ENCODE measurements around the gene PLA2G10.
A peak's percentile ranks its signal among the peaks of the same experiment; 100 is the strongest.
"Not testable (repeated sequence)": the region's sequence is repeated elsewhere in the genome, so short reads cannot be mapped to it uniquely, and the experiment has no call there.

PLA2G10 gene

DNA sequence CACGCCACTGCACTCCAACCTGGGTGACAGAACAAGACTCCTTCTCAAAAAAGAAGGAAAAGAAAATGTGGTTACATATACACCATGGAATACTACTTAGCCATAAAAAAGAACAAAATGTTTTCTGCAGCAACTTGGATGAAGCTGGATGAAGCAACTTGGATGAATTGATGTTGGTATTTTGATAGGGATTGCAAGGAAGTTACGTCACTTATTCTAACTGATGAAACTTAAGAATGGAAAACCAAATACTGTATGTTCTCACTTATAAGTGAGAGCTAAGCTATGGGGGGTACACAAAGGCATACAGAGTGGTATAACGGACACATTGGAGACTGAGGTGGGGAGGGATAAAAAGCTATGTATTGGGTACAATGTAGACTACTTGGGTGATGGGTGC lies 17.5 kb downstream of the PLA2G10 start:
- Mint-ChIP-seq H3K36me3 (no peaks in the 10 kb centered on the region), H3K9me3 (ENCODE audit: low read depth) (no peaks in the 10 kb centered on the region), H3K4me3 (no peak overlapping the region), H3K4me1 (ENCODE audit: low read depth) (peaks cover 3% of the 10 kb centered on the region), H3K27ac (no peak overlapping the region), H3K27me3 (peaks cover 3% of the 10 kb centered on the region)

DNA sequence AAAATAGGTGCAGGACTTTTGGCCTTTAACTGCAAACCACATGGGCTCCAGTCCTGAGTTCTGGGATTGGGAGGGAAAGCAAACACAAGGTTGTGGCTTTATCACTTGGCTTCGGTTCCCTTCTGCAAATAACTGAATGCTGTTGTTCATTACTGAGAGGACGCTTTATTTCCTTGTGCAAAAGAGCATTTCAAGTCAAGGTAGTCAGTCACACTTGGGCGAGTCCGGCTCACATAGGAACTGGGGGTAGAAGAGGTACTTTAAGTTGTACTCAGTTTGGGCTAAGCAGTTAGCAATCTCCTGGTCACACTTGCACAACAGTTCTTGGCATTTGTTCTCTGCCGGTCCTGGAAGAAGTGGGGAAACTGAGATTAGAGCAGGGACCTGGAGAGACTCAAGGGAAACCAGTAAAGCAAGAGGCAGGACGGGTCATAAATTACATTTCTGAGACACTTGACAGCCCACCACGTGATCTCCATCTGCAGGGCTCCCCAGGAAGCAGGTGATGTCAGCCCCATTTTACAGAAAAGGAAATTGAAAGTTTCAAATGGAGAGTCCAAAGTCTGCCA lies 21.6 kb downstream of the PLA2G10 start:
- Mint-ChIP-seq H3K27ac (no peak overlapping the region), H3K27me3 (no peaks in the 10 kb centered on the region), H3K4me3 (no peak overlapping the region), H3K4me1 (ENCODE audit: low read depth) (peaks cover 3% of the 10 kb centered on the region), H3K9me3 (ENCODE audit: low read depth) (no peaks in the 10 kb centered on the region), H3K36me3 (peaks cover 2% of the 10 kb centered on the region)

DNA sequence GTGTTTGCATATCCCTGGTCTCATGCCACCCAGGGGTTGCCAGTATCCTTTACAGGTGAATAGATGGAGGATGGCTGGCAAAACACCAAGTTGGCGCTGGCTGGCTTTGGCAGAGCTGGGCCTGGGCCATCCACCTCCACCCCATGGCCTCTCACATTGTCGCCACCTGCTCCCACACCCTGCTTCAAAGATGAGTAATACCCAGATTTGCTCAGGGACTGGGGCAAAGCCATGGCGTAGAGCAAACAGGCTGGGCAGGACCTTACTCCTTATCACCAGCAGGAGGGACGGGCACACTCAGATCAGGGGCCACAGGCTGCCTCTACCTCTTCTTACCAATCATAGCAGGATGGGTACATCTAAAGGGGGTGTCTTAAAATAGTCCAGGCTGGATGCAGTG lies 24.3 kb downstream of the PLA2G10 start:
- Mint-ChIP-seq H3K9me3 (ENCODE audit: low read depth) (no peaks in the 10 kb centered on the region), H3K27ac (no peak overlapping the region), H3K4me3 (no peak overlapping the region), H3K27me3 (no peaks in the 10 kb centered on the region), H3K36me3 (peaks cover 5% of the 10 kb centered on the region), H3K4me1 (ENCODE audit: low read depth) (peaks cover 3% of the 10 kb centered on the region)

DNA sequence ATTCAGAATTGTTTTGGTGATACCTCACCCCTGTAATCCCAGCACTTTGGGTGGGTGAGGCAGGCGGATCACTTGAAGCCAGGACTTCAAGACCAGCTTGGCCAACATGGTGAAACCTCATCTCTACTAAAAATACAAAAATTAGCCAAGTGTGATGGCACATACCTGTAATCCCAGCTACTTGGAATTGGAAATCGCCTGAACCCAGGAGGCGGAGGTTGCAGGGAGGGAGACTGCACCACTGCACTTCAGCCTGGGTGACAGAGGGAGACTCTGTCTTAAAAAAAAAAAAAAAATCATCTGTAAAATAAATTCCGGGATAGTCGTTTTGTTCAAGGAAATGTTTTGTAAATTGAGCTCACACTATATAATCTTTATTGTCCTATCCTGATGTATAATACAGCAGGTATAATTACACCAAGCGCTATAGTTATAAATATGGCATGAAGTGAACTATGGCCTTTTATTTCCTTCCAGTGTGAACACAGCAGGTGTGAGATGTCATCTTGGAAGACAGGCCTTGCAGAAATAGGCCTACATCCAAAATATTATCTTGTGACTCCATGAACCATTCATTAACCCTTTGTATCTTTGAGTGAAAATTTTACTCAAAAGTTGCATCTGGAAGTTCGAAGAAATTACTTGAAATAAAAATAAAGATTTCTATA lies 25.4 kb downstream of the PLA2G10 start:
- no peaks in the 10 kb centered on the region for H3K27me3 Mint-ChIP-seq
- H3K36me3 Mint-ChIP-seq: peaks cover 5% of the 10 kb centered on the region
- H3K9me3 Mint-ChIP-seq (ENCODE audit: low read depth): no peaks in the 10 kb centered on the region
- H3K4me3 Mint-ChIP-seq: no peak overlapping the region
- H3K27ac Mint-ChIP-seq: no peak overlapping the region
- peaks cover 3% of the 10 kb centered on the region for H3K4me1 Mint-ChIP-seq (ENCODE audit: low read depth)

DNA sequence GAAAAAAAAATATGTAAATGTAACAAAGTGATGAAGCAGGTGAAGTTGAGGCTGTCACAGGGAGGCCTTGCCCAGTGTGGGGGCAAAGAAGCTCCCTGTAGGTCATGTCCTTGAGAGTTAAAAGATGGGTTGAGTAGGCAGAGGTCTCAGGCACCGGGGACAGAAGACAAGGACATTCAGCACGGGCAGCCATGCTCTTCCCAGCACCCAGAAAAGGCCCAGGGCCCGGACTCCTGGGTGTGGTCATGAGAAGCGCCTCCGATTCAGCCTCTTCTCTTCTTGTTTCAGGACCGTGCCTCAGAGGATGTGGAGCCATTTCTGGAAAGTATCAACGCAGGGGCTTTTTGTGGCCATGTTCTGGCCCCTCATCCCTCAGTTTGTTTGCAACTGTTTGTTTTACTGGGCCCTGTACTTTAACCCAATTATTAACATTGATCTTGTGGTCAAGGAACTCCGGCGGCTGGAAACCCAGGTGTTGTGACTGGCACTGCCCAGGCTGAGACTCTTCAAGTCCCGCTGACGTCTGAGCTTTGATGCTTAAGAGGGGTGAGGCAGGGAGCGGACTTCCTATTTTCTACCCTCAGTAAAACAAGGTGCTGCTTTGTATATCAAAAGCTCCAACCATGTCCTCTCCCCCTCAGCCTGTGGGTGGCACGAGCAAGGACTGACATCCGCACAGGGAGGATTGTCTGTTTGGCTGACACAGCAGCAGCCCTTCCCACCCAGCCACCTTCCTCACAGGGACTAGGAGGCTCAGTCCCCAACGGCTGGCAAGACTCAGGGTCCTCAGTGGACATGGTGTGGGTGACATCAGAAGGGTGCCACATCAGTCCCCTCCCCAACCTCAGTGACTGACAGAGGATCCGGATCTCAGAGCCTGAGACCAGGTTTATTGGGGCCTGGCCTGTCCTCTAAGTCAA lies 26.5 kb downstream of the PLA2G10 start:
- H3K27ac Mint-ChIP-seq: no peak overlapping the region
- H3K4me3 Mint-ChIP-seq: no peak overlapping the region
- H3K4me1 Mint-ChIP-seq (ENCODE audit: low read depth): peaks cover 3% of the 10 kb centered on the region
- H3K9me3 Mint-ChIP-seq (ENCODE audit: low read depth): no peaks in the 10 kb centered on the region
- no peaks in the 10 kb centered on the region for H3K27me3 Mint-ChIP-seq
- peaks cover 5% of the 10 kb centered on the region for H3K36me3 Mint-ChIP-seq

DNA sequence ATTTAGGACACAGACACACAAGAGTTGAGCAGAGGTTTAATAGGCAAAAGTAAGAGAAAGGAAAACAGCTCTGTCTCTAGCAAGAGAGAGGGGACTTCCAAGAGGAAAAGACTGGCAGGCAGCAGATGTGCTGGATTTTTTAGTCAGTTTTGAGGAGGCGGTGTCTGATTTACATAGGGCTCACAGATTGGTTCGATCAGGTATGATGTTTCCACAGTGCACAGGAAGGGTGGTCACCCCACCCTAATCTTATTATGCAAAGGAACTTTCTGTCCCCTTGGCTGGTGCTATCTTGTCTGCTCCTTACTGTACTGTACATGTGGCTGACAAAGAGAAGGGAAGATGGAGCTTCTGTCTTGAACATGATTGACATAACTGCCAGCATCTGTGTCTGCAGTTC lies 36.0 kb downstream of the PLA2G10 start:
- no peak overlapping the region for H3K4me3 Mint-ChIP-seq
- no peaks in the 10 kb centered on the region for H3K27me3 Mint-ChIP-seq
- no peaks in the 10 kb centered on the region for H3K9me3 Mint-ChIP-seq (ENCODE audit: low read depth)
- H3K4me1 Mint-ChIP-seq (ENCODE audit: low read depth): peaks cover 5% of the 10 kb centered on the region
- peak overlapping the region; percentile 28 for H3K27ac Mint-ChIP-seq
- no peaks in the 10 kb centered on the region for H3K36me3 Mint-ChIP-seq

DNA sequence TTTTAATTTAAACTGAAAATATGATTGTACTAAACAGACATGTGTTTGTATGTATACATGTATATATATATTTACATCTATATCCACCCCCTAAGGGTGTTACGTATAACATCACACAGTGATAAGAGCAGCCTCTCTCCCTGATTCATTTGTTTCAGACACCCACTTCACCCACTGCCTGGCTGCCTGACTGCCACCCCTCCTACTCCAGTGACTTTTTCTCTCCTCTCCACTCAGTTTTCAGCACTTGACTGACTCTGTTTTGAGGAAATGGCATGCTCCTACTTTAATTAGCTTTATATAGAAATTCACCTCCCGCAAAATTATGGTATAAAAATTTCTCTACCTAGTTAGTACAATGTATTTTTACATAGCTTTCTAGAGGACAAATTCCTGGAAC lies 41.4 kb downstream of the PLA2G10 start:
- no peaks in the 10 kb centered on the region for H3K36me3 Mint-ChIP-seq
- no peaks in the 10 kb centered on the region for H3K9me3 Mint-ChIP-seq (ENCODE audit: low read depth)
- no peaks in the 10 kb centered on the region for H3K27me3 Mint-ChIP-seq
- H3K27ac Mint-ChIP-seq: peak overlapping the region; percentile 54
- H3K4me3 Mint-ChIP-seq: no peak overlapping the region
- H3K4me1 Mint-ChIP-seq (ENCODE audit: low read depth): peaks cover 5% of the 10 kb centered on the region

DNA sequence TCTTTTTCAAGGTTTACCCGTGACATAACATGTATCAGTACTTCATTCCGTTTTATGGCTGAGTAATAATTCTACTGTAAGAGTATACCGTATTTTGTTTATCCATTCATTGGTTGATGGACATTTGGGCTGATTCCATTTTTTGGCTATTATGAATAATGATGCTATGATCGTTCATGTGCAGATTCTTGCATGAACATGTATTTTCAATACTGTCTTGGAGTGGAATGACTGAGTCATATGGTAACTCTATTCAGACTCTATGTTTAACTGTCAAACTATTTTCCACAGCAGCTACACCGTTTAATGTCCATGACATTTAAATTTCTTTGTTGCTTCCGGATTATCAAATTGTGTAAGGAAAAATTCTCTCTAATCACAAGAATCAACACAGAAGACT lies 43.5 kb downstream of the PLA2G10 start:
- no peaks in the 10 kb centered on the region for H3K36me3 Mint-ChIP-seq

DNA sequence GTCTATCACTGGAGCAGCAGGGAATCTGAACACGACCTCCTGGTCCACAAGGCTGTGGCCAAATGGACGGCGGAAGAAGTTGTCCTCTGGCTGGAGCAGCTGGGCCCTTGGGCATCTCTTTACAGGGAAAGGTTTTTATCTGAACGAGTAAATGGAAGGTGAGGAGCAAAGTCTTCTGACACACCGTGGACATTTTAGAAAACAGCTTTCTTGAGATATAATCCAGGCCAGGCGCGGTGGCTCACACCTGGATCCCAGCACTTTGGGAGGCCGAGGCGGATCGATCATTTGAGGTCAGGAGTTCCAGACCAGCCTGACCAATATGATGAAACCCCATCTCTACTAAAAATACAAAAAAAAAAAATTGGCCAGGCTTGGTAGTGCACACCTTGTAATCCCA lies 44.3 kb downstream of the PLA2G10 start:
- peaks cover 5% of the 10 kb centered on the region for H3K4me1 Mint-ChIP-seq (ENCODE audit: low read depth)
- no peak overlapping the region for H3K4me3 Mint-ChIP-seq
- no peaks in the 10 kb centered on the region for H3K9me3 Mint-ChIP-seq (ENCODE audit: low read depth)
- H3K27me3 Mint-ChIP-seq: no peaks in the 10 kb centered on the region
- no peaks in the 10 kb centered on the region for H3K36me3 Mint-ChIP-seq
- H3K27ac Mint-ChIP-seq: peak overlapping the region; percentile 22

More for the DNA sequence above, 43.5 kb downstream of the PLA2G10 start:
- peak overlapping the region; percentile 58 for H3K27ac Mint-ChIP-seq
- H3K4me1 Mint-ChIP-seq (ENCODE audit: low read depth): peaks cover 5% of the 10 kb centered on the region
- no peaks in the 10 kb centered on the region for H3K9me3 Mint-ChIP-seq (ENCODE audit: low read depth)
- H3K27me3 Mint-ChIP-seq: no peaks in the 10 kb centered on the region
- no peak overlapping the region for H3K4me3 Mint-ChIP-seq

DNA sequence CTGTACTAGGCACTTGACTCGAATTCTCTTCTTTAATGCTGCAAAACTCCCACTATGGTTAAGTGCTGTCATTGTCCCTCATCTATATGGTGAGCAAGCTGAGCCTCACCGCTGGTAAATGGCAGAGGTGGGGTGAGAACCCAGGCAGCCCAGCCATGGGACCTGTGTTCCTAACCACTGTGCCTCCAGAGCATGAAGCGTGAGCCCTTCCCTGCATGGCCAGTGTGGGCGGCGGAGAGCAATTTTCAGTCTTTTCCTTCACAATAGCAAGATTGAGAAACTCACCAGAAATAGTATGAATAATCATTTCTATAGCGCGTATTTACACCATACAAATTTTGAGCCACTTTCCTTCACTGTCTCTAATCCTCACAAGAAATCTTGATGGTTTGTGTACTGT lies 52.2 kb downstream of the PLA2G10 start:
- no peaks in the 10 kb centered on the region for H3K36me3 Mint-ChIP-seq
- peak overlapping the region; percentile 50 for H3K27ac Mint-ChIP-seq
- no peaks in the 10 kb centered on the region for H3K9me3 Mint-ChIP-seq (ENCODE audit: low read depth)
- no peak overlapping the region for H3K4me3 Mint-ChIP-seq
- peaks cover 40% of the 10 kb centered on the region for H3K4me1 Mint-ChIP-seq (ENCODE audit: low read depth)
- no peaks in the 10 kb centered on the region for H3K27me3 Mint-ChIP-seq

DNA sequence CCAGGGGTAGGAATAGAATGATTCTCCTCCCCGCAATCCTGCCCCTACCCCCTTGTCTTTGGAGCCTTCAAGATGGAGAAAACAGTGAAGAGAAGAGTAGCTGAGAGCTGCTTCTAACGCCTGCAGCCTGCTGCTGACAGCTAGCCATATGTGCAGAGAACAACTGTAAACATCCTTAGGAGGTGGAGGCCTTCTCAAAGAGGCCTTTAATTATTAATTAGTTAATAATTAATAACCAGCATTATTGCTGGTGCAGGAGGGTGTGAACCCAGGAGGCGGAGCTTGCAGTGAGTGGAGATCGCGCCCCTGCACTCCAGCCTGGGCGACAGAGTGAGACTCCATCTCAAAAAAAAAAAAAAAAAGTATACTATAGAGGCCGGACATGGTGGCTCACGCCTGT lies 52.9 kb downstream of the PLA2G10 start:
- Mint-ChIP-seq H3K4me3 (no peak overlapping the region), H3K27me3 (no peaks in the 10 kb centered on the region), H3K36me3 (no peaks in the 10 kb centered on the region), H3K4me1 (ENCODE audit: low read depth) (peaks cover 46% of the 10 kb centered on the region), H3K9me3 (ENCODE audit: low read depth) (no peaks in the 10 kb centered on the region), H3K27ac (peak overlapping the region; percentile 46)

DNA sequence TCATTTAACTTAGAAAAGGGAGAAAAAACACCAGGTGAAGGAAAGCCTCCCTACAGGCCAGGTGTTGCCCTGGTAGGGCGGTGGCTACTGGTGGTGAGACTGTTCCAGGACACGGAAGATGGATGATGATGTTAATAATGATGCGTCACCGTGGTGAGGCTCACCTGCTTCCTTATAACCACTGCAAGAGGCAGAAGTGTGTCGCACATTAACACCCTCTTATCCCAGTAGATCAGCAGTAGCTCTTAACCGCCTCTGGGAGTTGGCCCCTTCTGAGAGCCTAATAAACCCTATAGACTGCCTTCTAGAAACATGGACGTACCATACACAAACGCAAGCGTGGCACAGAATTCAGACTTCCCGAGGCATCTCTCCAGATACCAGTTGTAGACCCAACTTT lies 53.6 kb downstream of the PLA2G10 start:
- H3K36me3 Mint-ChIP-seq: no peaks in the 10 kb centered on the region
- H3K4me3 Mint-ChIP-seq: no peak overlapping the region
- H3K9me3 Mint-ChIP-seq (ENCODE audit: low read depth): no peaks in the 10 kb centered on the region
- H3K4me1 Mint-ChIP-seq (ENCODE audit: low read depth): peaks cover 52% of the 10 kb centered on the region
- no peaks in the 10 kb centered on the region for H3K27me3 Mint-ChIP-seq
- H3K27ac Mint-ChIP-seq: peak overlapping the region; percentile 70

DNA sequence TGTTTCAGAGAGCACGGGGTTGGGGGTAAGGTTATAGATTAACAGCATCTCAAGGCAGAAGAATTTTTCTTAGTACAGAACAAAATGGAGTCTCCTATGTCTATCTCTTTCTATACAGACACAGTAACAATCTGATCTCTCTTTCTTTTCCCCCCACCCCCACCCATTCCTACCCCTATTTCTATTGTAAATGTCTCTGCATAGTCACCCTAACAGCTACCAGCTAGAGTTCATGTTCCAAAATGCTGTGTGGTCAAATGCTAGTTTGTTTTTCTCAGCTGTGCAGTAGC lies 57.2 kb downstream of the PLA2G10 start:
- H3K9me3 Mint-ChIP-seq (ENCODE audit: low read depth); H3K4me3 Mint-ChIP-seq; H3K36me3 Mint-ChIP-seq; H3K27me3 Mint-ChIP-seq: not testable (repeated sequence)
- Mint-ChIP-seq H3K27ac (peak overlapping the region; percentile 54), H3K4me1 (ENCODE audit: low read depth) (peaks cover 62% of the 10 kb centered on the region)

DNA sequence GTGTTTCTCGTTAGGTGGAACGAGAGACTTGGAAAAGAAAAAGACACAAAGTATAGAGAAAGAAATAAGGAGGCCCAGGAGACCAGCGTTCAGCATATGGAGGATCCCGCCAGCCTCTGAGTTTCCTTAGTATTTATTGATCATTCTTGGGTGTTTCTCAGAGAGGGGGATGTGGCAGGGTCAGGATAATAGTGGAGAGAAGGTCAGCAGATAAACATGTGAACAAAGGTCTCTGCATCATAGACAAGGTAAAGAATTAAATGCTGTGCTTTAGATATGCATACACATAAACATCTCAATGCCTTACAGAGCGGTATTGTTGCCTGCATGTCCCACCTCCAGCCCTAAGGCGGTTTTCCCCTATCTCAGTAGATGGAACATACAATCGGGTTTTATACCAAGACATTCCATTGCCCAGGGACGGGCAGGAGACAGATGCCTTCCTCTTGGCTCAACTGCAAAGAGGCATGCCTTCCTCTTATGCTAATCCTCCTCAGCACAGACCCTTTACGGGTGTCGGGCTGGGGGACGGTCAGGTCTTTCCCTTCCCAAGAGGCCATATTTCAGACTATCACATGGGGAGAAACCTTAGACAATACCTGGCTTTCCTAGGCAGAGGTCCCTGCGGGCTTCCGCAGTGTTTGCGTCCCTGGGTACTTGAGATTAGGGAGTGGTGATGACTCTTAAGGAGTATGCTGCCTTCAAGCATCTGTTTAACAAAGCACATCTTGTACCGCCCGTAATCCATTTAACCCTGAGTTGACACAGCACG lies 57.7 kb downstream of the PLA2G10 start:
- Mint-ChIP-seq H3K4me1 (ENCODE audit: low read depth) (peaks cover 64% of the 10 kb centered on the region), H3K27ac (peak overlapping the region; percentile 54), H3K4me3 (peak overlapping the region; percentile 58)
- not testable (repeated sequence) for H3K27me3 Mint-ChIP-seq; H3K36me3 Mint-ChIP-seq; H3K9me3 Mint-ChIP-seq (ENCODE audit: low read depth)
